Stimulated activated effector memory CD8-positive, alpha-beta T cell treated with anti-CD3 and anti-CD28 coated beads, Interleukin-12 subunit alpha, Interleukin-12 subunit beta, amount 100 ng/mL, for 72 hours (primary cell): Measurements from ENCODE around the gene CPNE1.
A peak's percentile ranks its signal among the peaks of the same experiment; 100 is the strongest.

ENCODE experiments used
- ATAC-seq: fragments of 150-1000 bp; cut with Tn5 transposase; 2 replicates; pipeline ENCODE4 v1.10.0; 2021
- DNase-seq, 2 donors: peaks; one replicate each; pipeline ENCODE4 v3.0.0; 2021 to 2022; ENCODE audit warnings: low spot score in 2 of 2
- H3K27ac Mint-ChIP-seq: one replicate; pipeline ENCODE4 v1.8.0; 2022; ENCODE audit warnings: mild to moderate bottlenecking, mixed read lengths
- H3K36me3 Mint-ChIP-seq: one replicate; pipeline ENCODE4 v1.8.0; 2022; ENCODE audit warnings: mild to moderate bottlenecking, mixed read lengths
- H3K4me1 Mint-ChIP-seq: one replicate; pipeline ENCODE4 v1.8.0; 2022; ENCODE audit warnings: mixed read lengths
- H3K4me3 Mint-ChIP-seq: one replicate; pipeline ENCODE4 v1.8.0; 2022; ENCODE audit warnings: mild to moderate bottlenecking, mixed read lengths
- H3K9me3 Mint-ChIP-seq: one replicate; pipeline ENCODE4 v1.8.0; 2022; ENCODE audit warnings: mixed read lengths

CPNE1 gene

GRCh38 chr20:35603695-35604448, 60.8 kb downstream of the CPNE1 start:
- DNase-seq (no peak), ATAC-seq (no peak)
- Mint-ChIP-seq H3K4me1 (peaks cover 17% of the 10 kb centered on the region), H3K9me3 (no peaks in the 10 kb centered on the region), H3K4me3 (no peak overlapping the region), H3K27ac (no peak overlapping the region), H3K36me3 (no peaks in the 10 kb centered on the region)

- H3K4me1 Mint-ChIP-seq, result peaks cover 17% of the 10 kb centered on the region
- DNase-seq, result no peak
- no peak for ATAC-seq
- no peaks in the 10 kb centered on the region for H3K36me3 Mint-ChIP-seq
- H3K27ac Mint-ChIP-seq, result no peak overlapping the region
- H3K9me3 Mint-ChIP-seq, result no peaks in the 10 kb centered on the region
- peak overlapping the region; percentile 74 for H3K4me3 Mint-ChIP-seq
Measured at GRCh38 chr20:35602851-35603495, 61.7 kb downstream of the CPNE1 start.

GRCh38 chr20:35601990-35602389, 62.7 kb downstream of the CPNE1 start:
- no peak for DNase-seq
- no peaks in the 10 kb centered on the region for H3K36me3 Mint-ChIP-seq
- H3K27ac Mint-ChIP-seq, result no peak overlapping the region
- no peaks in the 10 kb centered on the region for H3K9me3 Mint-ChIP-seq
- H3K4me3 Mint-ChIP-seq, result peak overlapping the region; percentile 74
- H3K4me1 Mint-ChIP-seq, result peaks cover 15% of the 10 kb centered on the region
- no peak for ATAC-seq

GRCh38 chr20:35600993-35601973, 63.4 kb downstream of the CPNE1 start:
- DNase-seq, result peak; percentile 59 to 81
- Mint-ChIP-seq H3K4me3 (peak overlapping the region; percentile 74), H3K27ac (no peak overlapping the region), H3K36me3 (no peaks in the 10 kb centered on the region), H3K9me3 (no peaks in the 10 kb centered on the region), H3K4me1 (peaks cover 12% of the 10 kb centered on the region)
- ATAC-seq, result peak; percentile 88

GRCh38 chr20:35600176-35600992, 64.3 kb downstream of the CPNE1 start:
- DNase-seq (no peak), ATAC-seq (no peak)
- Mint-ChIP-seq H3K4me1 (peaks cover 12% of the 10 kb centered on the region), H3K27ac (no peak overlapping the region), H3K36me3 (no peaks in the 10 kb centered on the region), H3K4me3 (peak overlapping the region; percentile 74), H3K9me3 (no peaks in the 10 kb centered on the region)

DNA sequence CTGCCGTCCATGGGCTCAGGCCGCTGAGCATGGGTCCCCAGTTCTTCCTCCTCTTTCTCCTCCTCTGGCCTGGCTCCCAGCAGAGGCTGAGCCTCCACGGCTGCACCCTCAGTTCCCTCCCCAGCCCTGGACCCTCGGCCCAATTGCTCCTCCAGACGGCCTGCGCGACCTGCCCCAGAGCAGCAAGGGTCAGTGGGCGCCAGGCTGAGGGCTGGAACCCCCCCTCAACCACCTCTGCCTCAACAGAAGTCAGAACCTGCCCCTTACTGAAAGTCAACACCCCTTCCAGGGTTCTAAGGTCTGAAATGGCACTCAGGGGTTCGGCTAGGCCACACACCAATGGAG, 65.0 kb downstream of the CPNE1 start:
- H3K27ac Mint-ChIP-seq, result no peak overlapping the region
- peaks cover 12% of the 10 kb centered on the region for H3K4me1 Mint-ChIP-seq
- no peak overlapping the region for H3K4me3 Mint-ChIP-seq
- no peak for ATAC-seq
- no peaks in the 10 kb centered on the region for H3K36me3 Mint-ChIP-seq
- no peak for DNase-seq
- H3K9me3 Mint-ChIP-seq, result no peaks in the 10 kb centered on the region

- peaks cover 12% of the 10 kb centered on the region for H3K4me1 Mint-ChIP-seq
- ATAC-seq (no peak), DNase-seq (no peak)
- H3K9me3 Mint-ChIP-seq, result no peaks in the 10 kb centered on the region
- H3K4me3 Mint-ChIP-seq, result no peak overlapping the region
- no peaks in the 10 kb centered on the region for H3K36me3 Mint-ChIP-seq
- no peak overlapping the region for H3K27ac Mint-ChIP-seq
Measured at GRCh38 chr20:35598899-35599775, 65.6 kb downstream of the CPNE1 start.

- DNase-seq (no peak), ATAC-seq (no peak)
- H3K27ac Mint-ChIP-seq, result no peak overlapping the region
- no peaks in the 10 kb centered on the region for H3K9me3 Mint-ChIP-seq
- H3K36me3 Mint-ChIP-seq, result no peaks in the 10 kb centered on the region
- peaks cover 12% of the 10 kb centered on the region for H3K4me1 Mint-ChIP-seq
- no peak overlapping the region for H3K4me3 Mint-ChIP-seq
Measured at GRCh38 chr20:35598476-35598875, 66.2 kb downstream of the CPNE1 start.

DNA sequence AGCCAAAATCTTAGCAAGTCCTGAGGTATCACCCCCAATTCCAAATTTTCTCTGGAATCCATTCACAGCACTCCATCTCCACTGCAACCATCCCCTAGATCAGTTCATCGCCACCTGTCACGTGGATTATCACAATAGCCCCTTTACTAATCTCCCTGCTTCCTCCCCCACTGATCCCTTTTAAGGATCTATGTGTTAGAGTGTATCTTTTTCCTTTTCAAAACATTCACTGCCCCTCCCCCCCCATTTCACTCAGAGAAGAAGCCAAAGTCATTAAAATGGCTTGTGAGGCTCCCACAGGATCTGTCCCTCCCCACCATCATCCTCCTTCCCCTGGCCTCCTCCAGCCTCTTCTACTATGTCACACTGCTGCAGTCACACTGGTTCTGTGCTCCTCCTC, 67.5 kb downstream of the CPNE1 start:
- DNase-seq, result no peak
- Mint-ChIP-seq H3K9me3 (no peaks in the 10 kb centered on the region), H3K4me3 (no peak overlapping the region), H3K27ac (no peak overlapping the region), H3K36me3 (no peaks in the 10 kb centered on the region), H3K4me1 (peaks cover 12% of the 10 kb centered on the region)
- ATAC-seq, result no peak

- H3K27ac Mint-ChIP-seq, result no peak overlapping the region
- no peak overlapping the region for H3K4me3 Mint-ChIP-seq
- H3K36me3 Mint-ChIP-seq, result no peaks in the 10 kb centered on the region
- H3K9me3 Mint-ChIP-seq, result no peaks in the 10 kb centered on the region
- H3K4me1 Mint-ChIP-seq, result peaks cover 5% of the 10 kb centered on the region
- ATAC-seq (no peak), DNase-seq (no peak)
Measured at GRCh38 chr20:35595901-35596300, 68.8 kb downstream of the CPNE1 start.

DNA sequence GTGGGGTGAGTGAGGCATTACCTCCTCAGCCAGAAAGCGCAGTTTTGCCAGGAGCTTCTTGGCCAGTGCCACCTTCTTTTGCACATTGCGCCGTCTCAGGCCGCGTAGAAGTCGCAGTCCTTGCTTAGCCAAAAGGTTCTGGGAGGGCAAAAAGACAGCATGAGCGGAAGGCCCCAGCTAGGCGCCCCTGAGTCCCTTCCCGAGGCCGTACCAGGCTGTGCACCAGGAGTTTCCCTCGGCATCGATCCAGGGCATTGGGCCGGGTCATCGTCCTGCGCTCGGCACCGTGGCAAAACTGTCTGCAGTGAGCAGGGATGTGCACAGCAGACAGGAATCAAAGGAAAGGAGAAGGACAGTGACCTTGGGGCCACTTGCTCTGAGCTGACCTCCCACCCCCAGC, 69.2 kb downstream of the CPNE1 start:
- H3K9me3 Mint-ChIP-seq, result no peaks in the 10 kb centered on the region

DNA sequence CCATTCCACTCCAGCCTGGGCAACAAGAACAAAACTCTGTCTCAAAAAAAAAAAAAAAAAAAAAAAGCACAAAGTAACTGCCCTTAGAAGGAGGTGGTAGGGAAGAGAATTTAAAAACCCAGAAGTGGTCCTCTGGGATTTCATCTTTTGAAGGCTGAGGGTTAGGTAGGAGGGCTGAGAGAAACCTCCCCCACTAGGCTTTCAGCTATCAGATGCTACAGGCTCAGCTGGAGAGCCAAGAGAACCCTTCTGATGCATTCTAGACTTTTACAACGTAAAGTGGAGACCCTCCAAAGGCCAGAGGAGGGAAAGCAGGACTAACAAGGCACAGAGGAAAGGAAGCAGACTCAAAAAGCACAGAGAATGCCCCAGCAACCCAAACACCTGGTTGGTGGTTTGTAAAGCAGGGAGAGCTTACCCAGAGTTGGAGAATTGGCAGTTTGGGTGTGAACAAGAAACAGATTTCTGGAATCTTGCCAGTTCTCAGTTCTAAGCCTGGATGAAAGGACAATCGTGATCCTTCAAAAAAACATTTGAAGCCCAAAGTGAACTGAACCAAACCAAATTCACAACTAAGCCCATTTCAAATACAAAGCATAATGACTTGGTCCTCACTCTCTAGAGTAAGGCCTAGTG, 72.2 kb downstream of the CPNE1 start:
- H3K36me3 Mint-ChIP-seq, result no peaks in the 10 kb centered on the region
- no peak overlapping the region for H3K27ac Mint-ChIP-seq
- DNase-seq, result no peak
- no peaks in the 10 kb centered on the region for H3K9me3 Mint-ChIP-seq
- no peaks in the 10 kb centered on the region for H3K4me1 Mint-ChIP-seq
- no peak for ATAC-seq
- H3K4me3 Mint-ChIP-seq, result no peak overlapping the region

More for the DNA sequence above, 69.2 kb downstream of the CPNE1 start:
- H3K4me1 Mint-ChIP-seq, result peaks cover under 1% of the 10 kb centered on the region
- no peak overlapping the region for H3K27ac Mint-ChIP-seq
- DNase-seq (no peak), ATAC-seq (no peak)
- H3K4me3 Mint-ChIP-seq, result no peak overlapping the region
- H3K36me3 Mint-ChIP-seq, result no peaks in the 10 kb centered on the region

GRCh38 chr20:35588397-35588796, 76.3 kb downstream of the CPNE1 start:
- H3K4me1 Mint-ChIP-seq, result no peaks in the 10 kb centered on the region
- DNase-seq, result no peak
- H3K9me3 Mint-ChIP-seq, result no peaks in the 10 kb centered on the region
- H3K27ac Mint-ChIP-seq, result no peak overlapping the region
- H3K4me3 Mint-ChIP-seq, result no peak overlapping the region
- no peaks in the 10 kb centered on the region for H3K36me3 Mint-ChIP-seq
- ATAC-seq, result no peak

GRCh38 chr20:35587436-35587835, 77.3 kb downstream of the CPNE1 start:
- Mint-ChIP-seq H3K36me3 (no peaks in the 10 kb centered on the region), H3K4me1 (no peaks in the 10 kb centered on the region), H3K4me3 (no peak overlapping the region), H3K27ac (no peak overlapping the region), H3K9me3 (no peaks in the 10 kb centered on the region)
- ATAC-seq (no peak), DNase-seq (no peak)
